Measurements from ENCODE around the gene SH3D19. TPM values are rescaled to one million over a fixed set of nuclear protein-coding genes. Genes with fewer than 3 reads are reported as not detected.

SH3D19 gene
- total and polyA plus RNA-seq, 2 of the 4 experiments (the other 2 are of a cell fraction) = 14.4 to 27.2 TPM

GRCh38 chr4:151143162-151143561 lies 182.2 kb downstream of the SH3D19 start:
- Histone ChIP-seq H2AK9ac (replicated peaks; ENCODE audit: low read depth, low read length, poor library complexity) (no peak overlapping the region), H3K4ac (ENCODE audit: low read depth, low read length) (no peak overlapping the region), H3K9ac (ENCODE audit: low read depth, low read length) (no peak overlapping the region), H4K8ac (ENCODE audit: low read depth in 2 of 2, low read length in 2 of 2) (no peak overlapping the region), H2AK5ac (ENCODE audit: low read depth, low read length) (no peak overlapping the region), H3K9me1 (ENCODE audit: insufficient read depth, low read length) (peaks cover 2% of the 10 kb centered on the region; the same call in 1 of the 2 replicates), H4K20me1 (ENCODE audit: insufficient read depth, low read length) (no peaks in the 10 kb centered on the region; the same call in 1 of the 2 replicates), H4K91ac (ENCODE audit: insufficient read depth, low read depth, low read length) (no peak overlapping the region), H3K27ac (ENCODE audit: insufficient read depth, low read length) (no peak overlapping the region), H3K14ac (replicated peaks; ENCODE audit: low read depth, low read length) (no peak overlapping the region), H3K4me2 (ENCODE audit: low read depth, low read length) (no peak overlapping the region), H2AFZ (replicated peaks; ENCODE audit: low read length, poor library complexity) (no peak overlapping the region), H2BK5ac (ENCODE audit: low read depth, low read length, poor library complexity, severe bottlenecking) (no peak overlapping the region), H3K27me3 (ENCODE audit: control insufficient read depth, insufficient read depth, low read length) (no peaks in the 10 kb centered on the region), H3K23ac (ENCODE audit: low read depth, low read length) (no peak overlapping the region), H2BK120ac (ENCODE audit: low read depth, low read length) (no peak overlapping the region), H2BK20ac (ENCODE audit: low read depth, low read length) (no peak overlapping the region), H2BK15ac (ENCODE audit: low read depth, low read length) (no peak overlapping the region), H3K4me1 (ENCODE audit: control insufficient read depth, insufficient read depth, low read length) (peaks cover 3% of the 10 kb centered on the region; the same call in 1 of the 2 replicates), H3K9me3 (ENCODE audit: control insufficient read depth, insufficient read depth, low read length) (no peaks in the 10 kb centered on the region), H3K36me3 (ENCODE audit: control insufficient read depth, insufficient read depth, low read length) (peaks cover 11% of the 10 kb centered on the region; the same call in 1 of the 2 replicates), H4K5ac (ENCODE audit: low read depth, low read length) (no peak overlapping the region), H3K56ac (ENCODE audit: extremely low read depth, insufficient read depth, low read length) (no peak overlapping the region), H3K4me3 (ENCODE audit: insufficient read depth, low read depth, low read length) (no peak overlapping the region), H3K79me1 (ENCODE audit: low read depth in 1 of 2, low read length in 2 of 2) (no peaks in the 10 kb centered on the region), H3K18ac (ENCODE audit: low read depth, low read length) (no peak overlapping the region)
- intact Hi-C loops (cut with micrococcal nuclease) = no loop called here
- ATAC-seq (ENCODE audit: low read depth) = no peak
- WGBS, 2 experiments (ENCODE audit: extremely low coverage in 2 of 2, insufficient read length in 1 of 2) = no CpG with 5 or more reads among the region's 2 CpGs
- dilution Hi-C loops (cut with HindIII; ENCODE audit: low sequenced_read_pairs, unreplicated experiment) = no loop called here
- POLR2A ChIA-PET (ENCODE audit: unreplicated experiment) = no interaction called here
- CTCF ChIA-PET = interaction anchor here (0.6 kb wide), 1 partner anchor 14 kb away, joined by 3 read pairs; no protein-coding TSS in a partner anchor
- no peak for TF ChIP-seq USF2 (IDR thresholded peaks at IDR 0.05; ENCODE audit: low read depth, low read length)
- TF ChIP-seq SMC3 (IDR thresholded peaks at IDR 0.05; ENCODE audit: low read depth, low read length) = no peak
- TF ChIP-seq CEBPB (IDR thresholded peaks at IDR 0.05; ENCODE audit: low read depth, low read length) = no peak
- TF ChIP-seq, protein P1, sequence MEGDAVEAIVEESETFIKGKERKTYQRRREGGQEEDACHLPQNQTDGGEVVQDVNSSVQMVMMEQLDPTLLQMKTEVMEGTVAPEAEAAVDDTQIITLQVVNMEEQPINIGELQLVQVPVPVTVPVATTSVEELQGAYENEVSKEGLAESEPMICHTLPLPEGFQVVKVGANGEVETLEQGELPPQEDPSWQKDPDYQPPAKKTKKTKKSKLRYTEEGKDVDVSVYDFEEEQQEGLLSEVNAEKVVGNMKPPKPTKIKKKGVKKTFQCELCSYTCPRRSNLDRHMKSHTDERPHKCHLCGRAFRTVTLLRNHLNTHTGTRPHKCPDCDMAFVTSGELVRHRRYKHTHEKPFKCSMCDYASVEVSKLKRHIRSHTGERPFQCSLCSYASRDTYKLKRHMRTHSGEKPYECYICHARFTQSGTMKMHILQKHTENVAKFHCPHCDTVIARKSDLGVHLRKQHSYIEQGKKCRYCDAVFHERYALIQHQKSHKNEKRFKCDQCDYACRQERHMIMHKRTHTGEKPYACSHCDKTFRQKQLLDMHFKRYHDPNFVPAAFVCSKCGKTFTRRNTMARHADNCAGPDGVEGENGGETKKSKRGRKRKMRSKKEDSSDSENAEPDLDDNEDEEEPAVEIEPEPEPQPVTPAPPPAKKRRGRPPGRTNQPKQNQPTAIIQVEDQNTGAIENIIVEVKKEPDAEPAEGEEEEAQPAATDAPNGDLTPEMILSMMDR (conservative IDR thresholded peaks at IDR 0.05; ENCODE audit: low read depth, low read length) = no peak
- no peak for TF ChIP-seq MAZ (IDR thresholded peaks at IDR 0.05; ENCODE audit: borderline replicate concordance, low read depth, low read length)
- no peak for TF ChIP-seq FOS (IDR thresholded peaks at IDR 0.05; ENCODE audit: low read depth, low read length)
- no peak for TF ChIP-seq POLR2A (IDR thresholded peaks at IDR 0.05; ENCODE audit: low read depth, low read length)
- no peak for TF ChIP-seq RCOR1 (IDR thresholded peaks at IDR 0.05; ENCODE audit: insufficient replicate concordance, low read length)
- TF ChIP-seq BHLHE40 (IDR thresholded peaks at IDR 0.05; ENCODE audit: low read depth, low read length) = no peak
- TF ChIP-seq RFX5 (IDR thresholded peaks at IDR 0.05; ENCODE audit: low read depth, low read length) = no peak
- no peak for TF ChIP-seq MXI1 (IDR thresholded peaks at IDR 0.05; ENCODE audit: borderline replicate concordance, low read depth, low read length)
- no peak for TF ChIP-seq NFE2L2 (IDR thresholded peaks at IDR 0.05; ENCODE audit: low read depth, low read length)
- TF ChIP-seq RAD21 (IDR thresholded peaks at IDR 0.05; ENCODE audit: low read length) = no peak
- DNase-seq = no peak
- in situ Hi-C loops (cut with MboI; ENCODE audit: low sequenced_read_pairs) = no loop called here
- no TSS peak for BruUV-seq (replicated peaks)
